BJ (cell line): ENCODE measurements around the gene HS2ST1. TPM values are rescaled to one million over a fixed set of nuclear protein-coding genes. Genes with fewer than 3 reads are reported as not detected.

Experiments used
- CTCF ChIA-PET: fragments of 350-600 bp; formaldehyde crosslinking; extraction: SDS; loops from one replicate; lab custom pipeline; 2021; ENCODE audit warnings: antibody characterized with exemption, inconsistent platforms; lab: Yijun Ruan, JAX
- POLR2A ChIA-PET: fragments of 300-600 bp; sonication (Branson Sonifier 250); formaldehyde crosslinking; extraction: SDS; loops from one replicate; lab custom pipeline; 2021; ENCODE audit warnings: antibody characterized with exemption; lab: Charles Lee
- DNase-seq: peaks from one replicate; pipeline ENCODE4 v3.0.0-alpha.2; 2011; ENCODE audit warnings: low read depth
- H3K27me3 ChIP-seq: 2 replicates; pipeline ENCODE4 v1.6.0; 2011; ENCODE audit warnings: low read length; ENCODE audit not compliant: control insufficient read depth, insufficient read depth
- H3K36me3 ChIP-seq: 2 replicates; pipeline ENCODE4 v1.5.1; 2011; ENCODE audit warnings: low read length; ENCODE audit not compliant: control insufficient read depth, insufficient read depth
- H3K4me3 ChIP-seq: 2 replicates; pipeline ENCODE4 v1.5.1; 2011; ENCODE audit warnings: low read depth, mild to moderate bottlenecking, control low read depth, low read length
- CTCF ChIP-seq: IDR thresholded peaks from 2 replicates; pipeline ENCODE4 v1.5.1; 2011; ENCODE audit warnings: low read depth, mild to moderate bottlenecking, control low read depth, inconsistent platforms, low read length, moderate library complexity; ENCODE audit not compliant: insufficient read depth
- polyA plus RNA-seq: library from polyadenylated mRNA; depleted of rRNA; stranded (reverse); fragments of >200 nt; gene quantifications from 2 replicates; pipeline ENCODE4 v1.2.3, GENCODE V29; 2011

The HS2ST1 gene
- polyA plus RNA-seq, 1 experiment, result 5.3 TPM

DNA sequence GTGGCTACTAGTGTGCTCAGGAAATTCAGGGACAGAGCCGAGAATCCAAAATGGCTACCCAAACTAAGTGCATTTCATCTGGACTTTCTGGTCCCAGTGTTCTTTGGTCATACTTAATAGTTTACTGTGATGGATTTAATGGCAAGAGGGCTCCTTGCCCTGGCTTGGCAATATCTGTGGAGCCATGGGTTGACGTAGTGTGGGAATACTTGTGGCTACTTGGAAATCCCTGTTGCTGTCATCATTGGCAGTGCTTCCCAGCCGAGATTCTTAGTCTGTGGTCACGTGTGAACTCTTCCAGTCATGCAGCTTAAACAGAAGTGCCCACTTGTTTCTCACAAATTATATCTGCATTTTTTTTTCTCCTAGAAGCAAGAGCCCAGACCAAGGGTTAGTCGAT is 198.9 kb downstream of the HS2ST1 start:
- no peak overlapping the region for H3K4me3 ChIP-seq
- ChIA-PET POLR2A (no interaction called here), CTCF (interaction anchor here (1.0 kb wide), 1 partner anchor 19 kb away, joined by 3 read pairs; no protein-coding TSS in a partner anchor)
- no peaks in the 10 kb centered on the region for H3K36me3 ChIP-seq
- DNase-seq, result peak; percentile 33
- no peaks in the 10 kb centered on the region for H3K27me3 ChIP-seq
- no peak for TF ChIP-seq CTCF

GRCh38 chr1:87115317-87115890 is 201.0 kb downstream of the HS2ST1 start:
- POLR2A ChIA-PET, result no interaction called here
- peak; percentile 26 for DNase-seq
- CTCF ChIA-PET, result no interaction called here
- Histone ChIP-seq H3K4me3 (no peak overlapping the region), H3K27me3 (no peaks in the 10 kb centered on the region), H3K36me3 (no peaks in the 10 kb centered on the region)
- no peak for TF ChIP-seq CTCF

GRCh38 chr1:87115891-87116290 is 201.5 kb downstream of the HS2ST1 start:
- POLR2A ChIA-PET, result no interaction called here
- H3K36me3 ChIP-seq, result no peaks in the 10 kb centered on the region
- no peak overlapping the region for H3K4me3 ChIP-seq
- CTCF ChIA-PET, result interaction anchor here (0.6 kb wide), 1 partner anchor 299 kb away, joined by 3 read pairs; no protein-coding TSS in a partner anchor
- no peak for TF ChIP-seq CTCF
- no peak for DNase-seq
- H3K27me3 ChIP-seq, result no peaks in the 10 kb centered on the region

- CTCF ChIA-PET, result interaction anchor here (0.9 to 1.3 kb wide), 2 partner anchors 9 to 218 kb away, joined by 3 read pairs; no protein-coding TSS in a partner anchor
Measured at GRCh38 chr1:87117761-87118368, 203.4 kb downstream of the HS2ST1 start.

More at GRCh38 chr1:87117761-87118368, 203.4 kb downstream of the HS2ST1 start:
- Histone ChIP-seq H3K36me3 (no peaks in the 10 kb centered on the region), H3K27me3 (no peaks in the 10 kb centered on the region), H3K4me3 (no peak overlapping the region)
- POLR2A ChIA-PET, result interaction anchor here (0.6 kb wide), 2 partner anchors 277 to 430 kb away, joined by 4 to 10 read pairs; no protein-coding TSS in a partner anchor
- DNase-seq, result no peak
- TF ChIP-seq CTCF, result no peak
